HCT116 (cell line): Measurements from ENCODE around the gene PKMYT1. TPM values are rescaled to one million over a fixed set of nuclear protein-coding genes. Genes with fewer than 3 reads are reported as not detected.

Experiments
- ATAC-seq: fragments of 200-7000 bp; cut with Tn5 transposase; 2 replicates; pipeline ENCODE4 v1.9.1; 2020; ENCODE audit warnings: mild to moderate bottlenecking, moderate library complexity
- BruUV-seq: library from RNA; stranded (reverse); fragments of 400-500 nt; replicated peaks from 2 replicates; lab custom pipeline; 2021; lab: Mats Ljungman, UMichigan
- CTCF ChIA-PET: fragments of 300-600 bp; sonication (Branson Sonifier 250); formaldehyde crosslinking; loops from one replicate; lab custom pipeline; 2021; ENCODE audit warnings: antibody characterized with exemption; lab: Charles Lee
- POLR2A ChIA-PET: fragments of 300-600, 350-600 bp; sonication (Branson Sonifier 250); formaldehyde crosslinking; loops from one replicate; lab custom pipeline; 2021; ENCODE audit warnings: antibody characterized with exemption; lab: Charles Lee
- RAD21 ChIA-PET, 2 experiments: fragments of 300-600 bp; sonication (Branson Sonifier 250); formaldehyde crosslinking; loops; one replicate each; lab custom pipeline; 2023; ENCODE audit warnings: low total read pairs in 2 of 2; ENCODE audit not compliant: uncharacterized antibody in 2 of 2, unreplicated experiment in 2 of 2, low non-redundant PET in 1 of 2; lab: Charles Lee
- DNase-seq: peaks from one replicate; pipeline ENCODE4 v3.0.0-alpha.2; 2010; ENCODE audit warnings: low read depth, low spot score
- H2AFZ ChIP-seq: fragments of 200-600 bp; shearing (Covaris generic), sonication (generic); 2 replicates; pipeline ENCODE4 v1.6.1; 2017; ENCODE audit warnings: low read depth, mixed run types, mixed read lengths, antibody characterized with exemption, low read length; ENCODE audit not compliant: poor library complexity, severe bottlenecking
- H3K27ac ChIP-seq: 2 replicates; pipeline ENCODE4 v1.5.1; 2012; ENCODE audit warnings: low read depth, low read length
- H3K27me3 ChIP-seq: fragments of 200-600 bp; sonication (generic); 2 replicates; pipeline ENCODE4 v1.6.1; 2016; ENCODE audit warnings: mixed run types, low read length, mixed read lengths; ENCODE audit not compliant: insufficient read depth
- H3K36me3 ChIP-seq, 2 experiments: fragments of 200-500 bp in 1 of 2; fragments of 200-600 bp in 1 of 2; sonication (Bioruptor generic) in 1 of 2; sonication (generic) in 1 of 2; 2 replicates each; pipeline versions ENCODE4 v1.5.1 to v1.6.1; 2014 to 2016; ENCODE audit warnings: low read length in 2 of 2, inconsistent platforms in 1 of 2, mixed read lengths in 1 of 2, mixed run types in 1 of 2; ENCODE audit not compliant: insufficient read depth in 2 of 2, control insufficient read depth in 1 of 2
- H3K4me1 ChIP-seq, 2 experiments: fragments of 200-600 bp in 1 of 2; sonication (generic) in 1 of 2; 2 replicates each; pipeline versions ENCODE4 v1.5.1 to v1.6.1; 2012 to 2017; ENCODE audit warnings: low read length in 2 of 2, inconsistent platforms in 1 of 2, mild to moderate bottlenecking in 1 of 2, mixed read lengths in 1 of 2, mixed run types in 1 of 2, moderate library complexity in 1 of 2; ENCODE audit not compliant: insufficient read depth in 2 of 2, control insufficient read depth in 1 of 2
- H3K4me2 ChIP-seq: fragments of 200-600 bp; sonication (generic); 2 replicates; pipeline ENCODE4 v1.6.1; 2017; ENCODE audit warnings: mixed run types, low read length, mixed read lengths
- H3K4me3 ChIP-seq, 2 experiments: fragments of 200-600 bp in 1 of 2; sonication (generic) in 1 of 2; replicated peaks in 1 of 2; 2 replicates each; pipeline ENCODE4 v1.5.1; 2011 to 2016; ENCODE audit warnings: low read length in 2 of 2, control low read depth in 1 of 2, low read depth in 1 of 2, mild to moderate bottlenecking in 1 of 2, mixed read lengths in 1 of 2, mixed run types in 1 of 2
- H3K79me2 ChIP-seq: fragments of 200-600 bp; sonication (generic); 2 replicates; pipeline ENCODE4 v1.6.1; 2017; ENCODE audit warnings: mild to moderate bottlenecking, mixed run types, low read length, moderate library complexity, mixed read lengths; ENCODE audit not compliant: insufficient read depth
- H3K9ac ChIP-seq: fragments of 200-600 bp; sonication (generic); 2 replicates; pipeline ENCODE4 v1.6.1; 2016; ENCODE audit warnings: low read length, mixed read lengths
- H3K9me2 ChIP-seq: fragments of 200-600 bp; sonication (generic), shearing (Covaris generic); 2 replicates; pipeline ENCODE4 v1.6.1; 2017; ENCODE audit warnings: mixed run types, mild to moderate bottlenecking, moderate library complexity; ENCODE audit not compliant: insufficient read depth
- H3K9me3 ChIP-seq, 2 experiments: fragments of 200-500 bp in 1 of 2; fragments of 200-600 bp in 1 of 2; sonication (Bioruptor generic) in 1 of 2; sonication (generic) in 1 of 2; 2 replicates each; pipeline ENCODE4 v1.6.1; 2014 to 2017; ENCODE audit warnings: low read length in 2 of 2, mixed read lengths in 2 of 2, inconsistent platforms in 1 of 2, low read depth in 1 of 2, mild to moderate bottlenecking in 1 of 2, mixed run types in 1 of 2, moderate library complexity in 1 of 2; ENCODE audit not compliant: control insufficient read depth in 1 of 2, insufficient read depth in 1 of 2
- H4K20me1 ChIP-seq: fragments of 200-600 bp; sonication (generic), shearing (Covaris generic); 2 replicates; pipeline ENCODE4 v1.6.1; 2017; ENCODE audit warnings: mixed run types, mild to moderate bottlenecking, moderate library complexity; ENCODE audit not compliant: insufficient read depth
- ATF3 ChIP-seq: IDR thresholded peaks from 2 replicates; pipeline ENCODE4 v1.6.1; 2012
- CBX3 ChIP-seq: IDR thresholded peaks from 2 replicates; pipeline ENCODE4 v1.6.1; 2012; ENCODE audit warnings: low read depth
- CEBPB ChIP-seq: IDR thresholded peaks from 2 replicates; pipeline ENCODE4 v1.6.1; 2012; ENCODE audit warnings: low read depth
- ELF1 ChIP-seq: IDR thresholded peaks from 2 replicates; pipeline ENCODE4 v1.6.1; 2012; ENCODE audit warnings: low read depth, borderline replicate concordance
- FOSL1 ChIP-seq: IDR thresholded peaks from 2 replicates; pipeline ENCODE4 v1.6.1; 2012; ENCODE audit warnings: low read depth
- JUND ChIP-seq: IDR thresholded peaks from 2 replicates; pipeline ENCODE4 v1.6.1; 2012
- POLR2AphosphoS5 ChIP-seq: IDR thresholded peaks from 2 replicates; pipeline ENCODE4 v1.6.1; 2011; ENCODE audit warnings: mild to moderate bottlenecking, low read depth, low read length, moderate library complexity
- SIN3A ChIP-seq: IDR thresholded peaks from 2 replicates; pipeline ENCODE4 v1.6.1; 2012; ENCODE audit warnings: low read depth
- YY1 ChIP-seq: IDR thresholded peaks from 2 replicates; pipeline ENCODE4 v1.6.1; 2011; ENCODE audit warnings: low read length, low read depth, moderate library complexity, mild to moderate bottlenecking; ENCODE audit not compliant: insufficient replicate concordance; ENCODE audit errors: extremely low read depth
- ZFX ChIP-seq: fragments of 450-650 bp; IDR thresholded peaks from 2 replicates; pipeline ENCODE4 v1.6.1; 2017
- ZNF274 ChIP-seq: fragments of 200-500 bp; sonication (Bioruptor generic); IDR thresholded peaks from 2 replicates; pipeline ENCODE4 v1.6.1; 2014; ENCODE audit warnings: mild to moderate bottlenecking, low read depth, low read length, inconsistent platforms
- intact Hi-C: fragments of 100-400 bp; cut with micrococcal nuclease; formaldehyde crosslinking; loops from 2 replicates; pipeline ENCODE4 v1.10.0; 2022
- total RNA-seq: library from RNA; stranded (reverse); gene quantifications from one replicate; pipeline ENCODE4 v1.2.1, GENCODE V29; 2021; ENCODE audit not compliant: unreplicated experiment
- TF ChIP-seq, protein P1 (sequence below): IDR thresholded peaks from 2 replicates; pipeline ENCODE4 v1.6.1; 2011; ENCODE audit warnings: mild to moderate bottlenecking, low read length, moderate library complexity; ENCODE audit not compliant: insufficient replicate concordance; ENCODE audit errors: extremely low read depth

PKMYT1 gene
- total RNA-seq, 1 experiment from 2014 or later, result 104 TPM

DNA sequence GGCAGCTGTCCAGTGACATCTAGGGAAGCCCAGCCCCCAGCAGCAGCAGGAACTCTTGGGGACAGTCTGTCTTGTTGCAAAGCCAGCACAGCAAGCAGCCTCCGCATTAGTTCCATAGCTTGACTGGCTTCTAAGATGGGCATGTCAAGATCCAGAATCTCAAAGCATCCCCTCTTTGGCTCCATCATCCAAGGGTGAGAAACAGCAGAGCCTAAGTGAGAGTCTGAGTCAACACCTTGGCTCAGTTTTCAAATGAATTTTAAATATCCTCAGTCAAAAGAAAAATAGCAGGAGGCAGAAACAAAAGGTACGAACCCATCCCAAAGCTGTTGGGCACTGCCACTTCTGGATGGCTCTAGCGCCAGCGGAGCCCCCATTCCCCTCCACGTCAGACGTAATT is 34.7 kb upstream of the PKMYT1 start:
- BruUV-seq, result no TSS peak
- Histone ChIP-seq H3K4me3 (no peak overlapping the region), H3K27ac (no peak overlapping the region), H3K27me3 (no peaks in the 10 kb centered on the region), H3K4me1 (peaks cover 48 to 82% of the 10 kb centered on the region in 2 experiments), H3K79me2 (no peaks in the 10 kb centered on the region), H3K4me2 (no peak overlapping the region), H3K36me3 (no peaks in the 10 kb centered on the region), H3K9ac (no peak overlapping the region), H2AFZ (no peak overlapping the region)
- ChIA-PET RAD21 (no interaction called here), POLR2A (no interaction called here), CTCF (no interaction called here)
- ATAC-seq, result no peak
- DNase-seq, result no peak
- intact Hi-C loops, result no loop called here
- TF ChIP-seq YY1 (no peak), ZNF274 (no peak), JUND (no peak), SIN3A (no peak), POLR2AphosphoS5 (no peak), CBX3 (no peak), FOSL1 (no peak), ATF3 (no peak), ELF1 (no peak), CEBPB (no peak), ZFX (no peak)
- TF ChIP-seq, protein P1, sequence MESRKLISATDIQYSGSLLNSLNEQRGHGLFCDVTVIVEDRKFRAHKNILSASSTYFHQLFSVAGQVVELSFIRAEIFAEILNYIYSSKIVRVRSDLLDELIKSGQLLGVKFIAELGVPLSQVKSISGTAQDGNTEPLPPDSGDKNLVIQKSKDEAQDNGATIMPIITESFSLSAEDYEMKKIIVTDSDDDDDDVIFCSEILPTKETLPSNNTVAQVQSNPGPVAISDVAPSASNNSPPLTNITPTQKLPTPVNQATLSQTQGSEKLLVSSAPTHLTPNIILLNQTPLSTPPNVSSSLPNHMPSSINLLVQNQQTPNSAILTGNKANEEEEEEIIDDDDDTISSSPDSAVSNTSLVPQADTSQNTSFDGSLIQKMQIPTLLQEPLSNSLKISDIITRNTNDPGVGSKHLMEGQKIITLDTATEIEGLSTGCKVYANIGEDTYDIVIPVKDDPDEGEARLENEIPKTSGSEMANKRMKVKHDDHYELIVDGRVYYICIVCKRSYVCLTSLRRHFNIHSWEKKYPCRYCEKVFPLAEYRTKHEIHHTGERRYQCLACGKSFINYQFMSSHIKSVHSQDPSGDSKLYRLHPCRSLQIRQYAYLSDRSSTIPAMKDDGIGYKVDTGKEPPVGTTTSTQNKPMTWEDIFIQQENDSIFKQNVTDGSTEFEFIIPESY, result no peak
- TF ChIP-seq, all 23 proteins: peak for 0
- Histone ChIP-seq H3K9me3 (no peaks in the 10 kb centered on the region), H3K9me2 (no peaks in the 10 kb centered on the region), H4K20me1 (no peaks in the 10 kb centered on the region)
